Measurements from ENCODE around the gene RB1. TPM values are rescaled to one million over a fixed set of nuclear protein-coding genes. Genes with fewer than 3 reads are reported as not detected.

RB1 gene
- total RNA-seq, 1 experiment from 2014 or later = 14.7 TPM

- H3K27me3 ChIP-seq (ENCODE audit: control insufficient read depth, insufficient read depth, low read length) = no peaks in the 10 kb centered on the region
Observed at GRCh38 chr13:48488995-48489394, 185.4 kb downstream of the RB1 start.

GRCh38 chr13:48489666-48490065 lies 186.1 kb downstream of the RB1 start:
- Histone ChIP-seq H3K36me3 (replicated peaks; ENCODE audit: control insufficient read depth, insufficient read depth, low read length) (no peaks in the 10 kb centered on the region; the same call in 1 of the 2 replicates), H3K4me3 (ENCODE audit: insufficient read depth, low read depth, low read length) (no peak overlapping the region), H3K27me3 (ENCODE audit: control insufficient read depth, insufficient read depth, low read length) (no peaks in the 10 kb centered on the region)
- DNase-seq = no peak

More at GRCh38 chr13:48488995-48489394, 185.4 kb downstream of the RB1 start:
- H3K36me3 ChIP-seq (replicated peaks; ENCODE audit: control insufficient read depth, insufficient read depth, low read length) = no peaks in the 10 kb centered on the region; the same call in 1 of the 2 replicates
- no peak for DNase-seq
- no peak overlapping the region for H3K4me3 ChIP-seq (ENCODE audit: insufficient read depth, low read depth, low read length)

DNA sequence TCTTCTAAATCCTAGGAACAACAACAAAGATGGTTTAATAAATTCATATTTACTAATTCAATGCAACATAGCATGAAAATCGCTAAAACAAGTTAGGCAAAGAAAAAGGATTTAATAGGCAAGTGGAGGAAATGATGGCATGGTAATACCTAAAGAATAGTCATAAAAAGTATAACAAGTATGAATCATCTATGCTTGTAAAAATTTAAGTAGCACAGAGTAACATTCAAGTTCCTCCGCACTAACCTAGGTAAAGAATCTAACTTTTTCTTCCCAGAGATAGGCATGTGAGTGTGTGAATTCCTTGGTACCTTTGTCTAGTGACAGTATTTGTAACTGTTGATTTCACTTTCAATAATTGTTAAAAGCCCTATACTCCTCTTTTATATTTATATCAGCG lies 186.7 kb downstream of the RB1 start:
- H3K27me3 ChIP-seq (ENCODE audit: control insufficient read depth, insufficient read depth, low read length) = no peaks in the 10 kb centered on the region
- H3K4me3 ChIP-seq (ENCODE audit: insufficient read depth, low read depth, low read length) = no peak overlapping the region
- H3K36me3 ChIP-seq (replicated peaks; ENCODE audit: control insufficient read depth, insufficient read depth, low read length) = no peaks in the 10 kb centered on the region; the same call in 1 of the 2 replicates
- no peak for DNase-seq

- no peaks in the 10 kb centered on the region; the same call in 1 of the 2 replicates for H3K36me3 ChIP-seq (replicated peaks; ENCODE audit: control insufficient read depth, insufficient read depth, low read length)
- H3K27me3 ChIP-seq (ENCODE audit: control insufficient read depth, insufficient read depth, low read length) = no peaks in the 10 kb centered on the region
- no peak overlapping the region for H3K4me3 ChIP-seq (ENCODE audit: insufficient read depth, low read depth, low read length)
- no peak for DNase-seq
Observed at GRCh38 chr13:48491423-48492095, 188.0 kb downstream of the RB1 start.

- H3K36me3 ChIP-seq (replicated peaks; ENCODE audit: control insufficient read depth, insufficient read depth, low read length) = no peaks in the 10 kb centered on the region; the same call in 1 of the 2 replicates
- H3K27me3 ChIP-seq (ENCODE audit: control insufficient read depth, insufficient read depth, low read length) = no peaks in the 10 kb centered on the region
- DNase-seq = no peak
- H3K4me3 ChIP-seq (ENCODE audit: insufficient read depth, low read depth, low read length) = no peak overlapping the region
Observed at GRCh38 chr13:48492096-48492440, 188.5 kb downstream of the RB1 start.

DNA sequence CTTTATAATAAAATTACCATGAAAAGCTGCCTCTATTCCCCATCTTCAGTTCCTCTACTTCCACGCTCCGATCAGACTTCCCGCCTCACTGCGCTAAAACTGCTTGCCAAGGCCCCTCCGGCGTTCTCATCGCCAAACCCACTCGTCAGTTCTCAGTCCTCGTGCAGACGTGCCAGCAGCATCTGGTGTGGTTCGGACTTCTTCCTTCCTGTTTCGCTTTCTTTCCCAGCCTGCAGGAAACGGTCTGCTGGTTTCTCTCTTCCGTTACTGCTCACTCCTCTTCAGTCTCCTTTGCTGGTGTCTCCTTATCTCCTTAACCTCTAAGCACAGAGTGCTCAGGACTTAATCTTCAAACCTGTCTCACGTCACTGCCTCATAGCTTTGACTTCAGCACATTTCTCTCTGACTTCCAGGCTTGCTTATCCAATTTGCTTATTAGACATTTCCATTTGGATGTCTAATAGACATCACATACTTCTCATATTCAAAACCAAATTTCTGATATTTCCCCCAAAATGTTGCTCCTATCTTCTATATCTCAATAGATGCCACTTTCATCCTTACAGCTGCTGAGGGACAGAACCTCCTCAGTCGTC lies 189.0 kb downstream of the RB1 start:
- no peaks in the 10 kb centered on the region; the same call in 1 of the 2 replicates for H3K36me3 ChIP-seq (replicated peaks; ENCODE audit: control insufficient read depth, insufficient read depth, low read length)
- no peaks in the 10 kb centered on the region for H3K27me3 ChIP-seq (ENCODE audit: control insufficient read depth, insufficient read depth, low read length)
- H3K4me3 ChIP-seq (ENCODE audit: insufficient read depth, low read depth, low read length) = no peak overlapping the region
- DNase-seq = no peak

DNA sequence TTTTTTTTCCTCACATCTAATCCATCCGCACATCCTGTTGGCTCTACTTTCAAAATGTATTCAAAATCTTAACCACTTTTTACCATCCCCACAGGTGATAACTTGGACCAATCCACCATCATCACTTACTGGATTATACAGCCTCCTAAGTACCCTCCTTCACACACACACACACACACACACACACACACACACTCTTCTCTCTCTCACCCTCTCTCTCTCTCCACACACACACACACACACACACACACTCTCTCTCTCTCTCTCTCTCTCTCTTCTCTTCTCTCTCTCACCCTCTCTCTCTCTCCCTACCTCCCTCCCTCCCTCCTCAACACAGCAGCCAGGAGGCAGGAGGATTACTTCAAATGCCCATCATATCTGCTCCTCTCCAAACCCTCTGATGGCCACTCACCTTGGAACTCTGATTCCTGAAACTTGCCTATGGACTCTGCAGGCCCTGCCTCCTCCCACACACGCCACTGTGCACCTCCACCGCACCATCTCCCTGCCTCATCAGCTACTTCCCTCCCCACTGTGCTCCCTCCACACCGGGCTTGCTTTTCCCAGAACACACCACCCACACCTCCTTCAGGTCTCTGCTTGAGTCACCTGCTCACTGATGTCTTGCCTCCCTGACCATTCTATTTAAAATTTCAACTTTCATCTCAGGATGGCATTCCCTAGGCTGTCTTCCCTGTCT lies 189.7 kb downstream of the RB1 start:
- Histone ChIP-seq H3K4me3 (ENCODE audit: insufficient read depth, low read depth, low read length) (no peak overlapping the region), H3K36me3 (replicated peaks; ENCODE audit: control insufficient read depth, insufficient read depth, low read length) (no peaks in the 10 kb centered on the region; the same call in 1 of the 2 replicates), H3K27me3 (ENCODE audit: control insufficient read depth, insufficient read depth, low read length) (no peaks in the 10 kb centered on the region)
- DNase-seq = no peak

GRCh38 chr13:48493851-48494250 lies 190.3 kb downstream of the RB1 start:
- no peak for DNase-seq
- no peaks in the 10 kb centered on the region for H3K36me3 ChIP-seq (replicated peaks; ENCODE audit: control insufficient read depth, insufficient read depth, low read length)
- no peaks in the 10 kb centered on the region for H3K27me3 ChIP-seq (ENCODE audit: control insufficient read depth, insufficient read depth, low read length)
- no peak overlapping the region for H3K4me3 ChIP-seq (ENCODE audit: insufficient read depth, low read depth, low read length)

DNA sequence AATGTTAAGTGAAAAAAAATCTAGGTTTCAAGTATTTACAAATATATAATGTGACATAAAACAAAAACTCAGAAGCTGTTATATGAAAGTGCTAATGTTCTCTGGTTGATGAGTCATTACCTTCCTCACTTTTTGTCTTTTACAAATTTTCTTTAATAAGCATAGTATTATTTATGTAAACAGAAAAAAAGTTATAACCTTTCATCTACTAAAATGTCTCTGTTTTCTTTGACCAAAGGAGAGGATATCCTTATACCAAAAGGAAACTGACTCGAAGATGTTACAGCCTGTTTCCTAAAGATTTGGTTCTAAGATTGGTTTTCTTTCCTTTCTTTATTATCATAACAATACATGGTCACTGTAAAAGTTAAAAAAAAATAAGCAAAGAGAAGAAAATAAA lies 191.3 kb downstream of the RB1 start:
- no peak for DNase-seq
- Histone ChIP-seq H3K36me3 (replicated peaks; ENCODE audit: control insufficient read depth, insufficient read depth, low read length) (no peaks in the 10 kb centered on the region), H3K4me3 (ENCODE audit: insufficient read depth, low read depth, low read length) (no peak overlapping the region), H3K27me3 (ENCODE audit: control insufficient read depth, insufficient read depth, low read length) (no peaks in the 10 kb centered on the region)

DNA sequence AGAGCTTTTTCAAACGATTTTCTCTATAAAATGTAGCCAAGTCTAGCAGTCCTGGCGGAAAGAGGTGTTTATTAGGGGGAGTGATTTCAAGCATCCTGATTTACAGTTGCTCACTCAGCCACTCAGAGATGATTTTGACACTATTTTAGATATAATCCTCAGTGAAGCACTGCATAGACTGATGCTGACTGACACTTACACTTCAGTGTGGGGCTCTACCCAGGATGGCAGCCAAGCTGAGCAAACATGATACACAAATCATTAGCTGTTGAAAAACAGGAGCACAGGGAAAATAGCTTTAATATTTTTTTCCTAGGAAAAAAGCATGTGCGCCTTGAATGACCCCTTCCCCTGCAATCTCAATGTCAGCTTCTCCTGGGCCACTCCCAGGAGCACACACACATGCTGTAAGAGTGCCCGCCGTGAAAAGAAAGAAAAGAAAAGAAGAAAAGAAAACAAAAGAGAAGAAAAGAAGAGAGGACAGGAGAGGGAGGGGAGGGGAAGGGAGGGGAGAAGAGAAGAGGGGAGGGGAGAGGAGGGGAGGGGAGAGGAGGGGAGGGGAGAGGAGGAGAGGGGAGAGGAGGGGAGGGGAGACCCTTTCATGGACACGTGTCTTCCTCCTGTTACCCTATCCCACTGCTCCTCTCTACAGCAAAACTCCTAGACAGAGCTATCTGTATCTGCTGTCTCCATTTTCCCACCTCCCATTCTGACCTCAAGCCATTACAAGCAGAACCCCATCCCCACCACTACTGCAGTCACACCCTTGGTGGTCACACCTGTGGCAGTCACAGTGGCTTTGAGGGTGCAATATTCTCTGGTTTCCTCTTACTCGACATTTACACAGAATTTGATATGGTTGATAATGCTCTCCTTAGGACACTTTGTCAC lies 193.0 kb downstream of the RB1 start:
- DNase-seq = no peak
- Histone ChIP-seq H3K36me3 (replicated peaks; ENCODE audit: control insufficient read depth, insufficient read depth, low read length) (no peaks in the 10 kb centered on the region), H3K4me3 (ENCODE audit: insufficient read depth, low read depth, low read length) (no peak overlapping the region), H3K27me3 (ENCODE audit: control insufficient read depth, insufficient read depth, low read length) (no peaks in the 10 kb centered on the region)

- no peak for DNase-seq
- no peaks in the 10 kb centered on the region for H3K36me3 ChIP-seq (replicated peaks; ENCODE audit: control insufficient read depth, insufficient read depth, low read length)
Observed at GRCh38 chr13:48497669-48498068, 194.1 kb downstream of the RB1 start.

DNA sequence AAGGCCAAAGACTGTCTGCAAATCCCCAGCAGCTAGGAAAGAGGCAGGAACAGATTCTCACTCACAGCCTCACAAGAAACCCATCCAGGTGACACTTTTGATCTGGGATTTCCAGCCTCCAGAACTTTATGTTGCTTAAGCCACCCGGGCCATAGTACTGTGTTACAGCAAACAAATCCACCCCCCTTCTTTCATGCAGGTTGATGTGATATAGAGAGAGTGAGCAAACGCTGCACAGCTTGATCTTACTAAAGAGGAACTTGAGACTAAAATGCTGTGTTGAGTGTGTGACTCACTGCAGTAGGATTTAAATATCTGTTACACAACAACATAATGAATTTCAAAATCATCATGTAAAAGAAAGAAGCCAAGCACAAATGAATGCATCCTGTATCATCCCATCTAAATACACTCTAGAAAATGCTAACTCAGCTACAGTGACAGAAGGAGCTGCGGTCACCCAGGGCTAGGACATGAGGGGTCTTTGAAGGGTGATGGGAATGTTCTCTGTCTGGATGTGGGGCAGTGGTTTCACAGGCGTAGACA lies 197.2 kb downstream of the RB1 start:
- no peaks in the 10 kb centered on the region for H3K27me3 ChIP-seq (ENCODE audit: control insufficient read depth, insufficient read depth, low read length)
- no peak for DNase-seq
- H3K4me3 ChIP-seq (ENCODE audit: insufficient read depth, low read depth, low read length) = no peak overlapping the region
- no peaks in the 10 kb centered on the region for H3K36me3 ChIP-seq (replicated peaks; ENCODE audit: control insufficient read depth, insufficient read depth, low read length)

More at GRCh38 chr13:48497669-48498068, 194.1 kb downstream of the RB1 start:
- H3K4me3 ChIP-seq (ENCODE audit: insufficient read depth, low read depth, low read length) = no peak overlapping the region
- no peaks in the 10 kb centered on the region for H3K27me3 ChIP-seq (ENCODE audit: control insufficient read depth, insufficient read depth, low read length)

- no peak overlapping the region for H3K4me3 ChIP-seq (ENCODE audit: insufficient read depth, low read depth, low read length)
- DNase-seq = no peak
- no peaks in the 10 kb centered on the region for H3K36me3 ChIP-seq (replicated peaks; ENCODE audit: control insufficient read depth, insufficient read depth, low read length)
- no peaks in the 10 kb centered on the region for H3K27me3 ChIP-seq (ENCODE audit: control insufficient read depth, insufficient read depth, low read length)
Observed at GRCh38 chr13:48501705-48502104, 198.2 kb downstream of the RB1 start.

All from H7 (cell line).